ENCODE measurements around the gene RCBTB1. TPM values are rescaled to one million over a fixed set of nuclear protein-coding genes. Genes with fewer than 3 reads are reported as not detected.
A peak's percentile ranks its signal among the peaks of the same experiment; 100 is the strongest.
"Not testable (repeated sequence)": the region's sequence is repeated elsewhere in the genome, so short reads cannot be mapped to it uniquely, and the experiment has no call there.

RCBTB1 gene
- total RNA-seq, 1 experiment from 2014 or later, result 17.6 TPM

GRCh38 chr13:49571299-49572240, 13.8 kb downstream of the RCBTB1 start:
- in situ Hi-C loops (cut with HindIII; ENCODE audit: low pct_unique_long_range_greater_than_20kb, low sequenced_read_pairs), result no loop called here

GRCh38 chr13:49569993-49570689, 15.2 kb downstream of the RCBTB1 start:
- no peak for DNase-seq (ENCODE audit: low read depth, low spot score)
- in situ Hi-C loops (cut with HindIII; ENCODE audit: low pct_unique_long_range_greater_than_20kb, low sequenced_read_pairs), result no loop called here

More at GRCh38 chr13:49571299-49572240, 13.8 kb downstream of the RCBTB1 start:
- no peak for DNase-seq (ENCODE audit: low read depth, low spot score)

GRCh38 chr13:49567491-49567890, 17.9 kb downstream of the RCBTB1 start:
- no peak for DNase-seq (ENCODE audit: low read depth, low spot score)
- in situ Hi-C loops (cut with HindIII; ENCODE audit: low pct_unique_long_range_greater_than_20kb, low sequenced_read_pairs), result no loop called here

GRCh38 chr13:49566461-49566860, 18.9 kb downstream of the RCBTB1 start:
- in situ Hi-C loops (cut with HindIII; ENCODE audit: low pct_unique_long_range_greater_than_20kb, low sequenced_read_pairs), result no loop called here
- DNase-seq (ENCODE audit: low read depth, low spot score), result no peak

- DNase-seq (ENCODE audit: low read depth, low spot score); in situ Hi-C loops (cut with HindIII; ENCODE audit: low pct_unique_long_range_greater_than_20kb, low sequenced_read_pairs): not testable (repeated sequence)
These were observed 19.9 kb downstream of the RCBTB1 start for GRCh38 chr13:49565461-49565860.

GRCh38 chr13:49563516-49563915, 21.8 kb downstream of the RCBTB1 start:
- DNase-seq (ENCODE audit: low read depth, low spot score), result peak; percentile 97
- in situ Hi-C loops (cut with HindIII; ENCODE audit: low pct_unique_long_range_greater_than_20kb, low sequenced_read_pairs), result no loop called here

GRCh38 chr13:49561062-49561410, 24.3 kb downstream of the RCBTB1 start:
- in situ Hi-C loops (cut with HindIII; ENCODE audit: low pct_unique_long_range_greater_than_20kb, low sequenced_read_pairs), result no loop called here
- DNase-seq (ENCODE audit: low read depth, low spot score), result peak; percentile 71

GRCh38 chr13:49560270-49561061, 24.9 kb downstream of the RCBTB1 start:
- in situ Hi-C loops (cut with HindIII; ENCODE audit: low pct_unique_long_range_greater_than_20kb, low sequenced_read_pairs), result no loop called here
- peak; percentile 71 for DNase-seq (ENCODE audit: low read depth, low spot score)

- DNase-seq (ENCODE audit: low read depth, low spot score), result no peak
- in situ Hi-C loops (cut with HindIII; ENCODE audit: low pct_unique_long_range_greater_than_20kb, low sequenced_read_pairs), result no loop called here
These were observed 26.4 kb downstream of the RCBTB1 start for GRCh38 chr13:49559006-49559405.

GRCh38 chr13:49554387-49554786, 31.0 kb downstream of the RCBTB1 start:
- in situ Hi-C loops (cut with HindIII; ENCODE audit: low pct_unique_long_range_greater_than_20kb, low sequenced_read_pairs), result no loop called here
- DNase-seq (ENCODE audit: low read depth, low spot score), result no peak

GRCh38 chr13:49553888-49554287, 31.5 kb downstream of the RCBTB1 start:
- in situ Hi-C loops (cut with HindIII; ENCODE audit: low pct_unique_long_range_greater_than_20kb, low sequenced_read_pairs), result no loop called here
- DNase-seq (ENCODE audit: low read depth, low spot score), result no peak

GRCh38 chr13:49550942-49551644, 34.3 kb downstream of the RCBTB1 start:
- DNase-seq (ENCODE audit: low read depth, low spot score), result no peak
- in situ Hi-C loops (cut with HindIII; ENCODE audit: low pct_unique_long_range_greater_than_20kb, low sequenced_read_pairs), result no loop called here

- peak; percentile 54 for DNase-seq (ENCODE audit: low read depth, low spot score)
- in situ Hi-C loops (cut with HindIII; ENCODE audit: low pct_unique_long_range_greater_than_20kb, low sequenced_read_pairs), result no loop called here
These were observed 36.1 kb downstream of the RCBTB1 start for GRCh38 chr13:49549289-49549688.

GRCh38 chr13:49546561-49546960, 38.8 kb downstream of the RCBTB1 start:
- DNase-seq (ENCODE audit: low read depth, low spot score), result no peak
- in situ Hi-C loops (cut with HindIII; ENCODE audit: low pct_unique_long_range_greater_than_20kb, low sequenced_read_pairs), result no loop called here

GRCh38 chr13:49545661-49546060, 39.7 kb downstream of the RCBTB1 start:
- in situ Hi-C loops (cut with HindIII; ENCODE audit: low pct_unique_long_range_greater_than_20kb, low sequenced_read_pairs), result no loop called here
- no peak for DNase-seq (ENCODE audit: low read depth, low spot score)

- no peak for DNase-seq (ENCODE audit: low read depth, low spot score)
- in situ Hi-C loops (cut with HindIII; ENCODE audit: low pct_unique_long_range_greater_than_20kb, low sequenced_read_pairs), result no loop called here
These were observed 41.7 kb downstream of the RCBTB1 start for GRCh38 chr13:49543656-49544055.

GRCh38 chr13:49540552-49540951, 44.8 kb downstream of the RCBTB1 start:
- peak; percentile 67 for DNase-seq (ENCODE audit: low read depth, low spot score)
- in situ Hi-C loops (cut with HindIII; ENCODE audit: low pct_unique_long_range_greater_than_20kb, low sequenced_read_pairs), result no loop called here
